Skeletal muscle satellite cell (primary cell): ENCODE measurements around the gene RAB1B. TPM values are rescaled to one million over a fixed set of nuclear protein-coding genes. Genes with fewer than 3 reads are reported as not detected.

Source experiments
- H3K27me3 ChIP-seq: 2 replicates; pipeline ENCODE4 v1.7.0; 2013; ENCODE audit warnings: low read length; ENCODE audit not compliant: control insufficient read depth, insufficient read depth
- H3K36me3 ChIP-seq: 2 replicates; pipeline ENCODE4 v1.7.0; 2013; ENCODE audit warnings: mild to moderate bottlenecking, control low read depth, low read length; ENCODE audit not compliant: insufficient read depth
- H3K4me1 ChIP-seq: 2 replicates; pipeline ENCODE4 v1.7.0; 2013; ENCODE audit warnings: low read length; ENCODE audit not compliant: control insufficient read depth, insufficient read depth
- H3K4me2 ChIP-seq: 2 replicates; pipeline ENCODE4 v1.7.0; 2013; ENCODE audit warnings: mild to moderate bottlenecking, low read length
- H3K4me3 ChIP-seq: 2 replicates; pipeline ENCODE4 v1.7.0; 2013; ENCODE audit warnings: low read length
- H3K9ac ChIP-seq: 2 replicates; pipeline ENCODE4 v1.7.0; 2013; ENCODE audit warnings: mild to moderate bottlenecking, low read depth, low read length, moderate library complexity
- H3K9me3 ChIP-seq: replicated peaks from 2 replicates; pipeline ENCODE4 v1.7.0; 2013; ENCODE audit warnings: mild to moderate bottlenecking, control low read depth, low read length
- total RNA-seq: library from RNA; depleted of rRNA; stranded (reverse); fragments of >200 nt; gene quantifications from 2 replicates; pipeline ENCODE4 v1.2.3, GENCODE V29; 2012; rRNA removed

RAB1B gene
- total RNA-seq: 77.3 and 92.0 TPM in 2 replicates

GRCh38 chr11:66268244-66268951 is at the start of gene RAB1B:
Gene RAB1B, plus strand, starts transcription at chr11:66268639. Its CDS starts 41 bp downstream, at chr11:66268680.
- no peaks in the 10 kb centered on the region for H3K9me3 ChIP-seq
- H3K9ac ChIP-seq: peak within 1 kb of the TSS; percentile 98
- peak within 1 kb of the TSS; percentile 97 for H3K4me3 ChIP-seq
- H3K4me2 ChIP-seq: peak within 1 kb of the TSS; percentile 96
- H3K4me1 ChIP-seq: peaks cover 22% of the 10 kb centered on the region
- peaks cover 56% of the 10 kb centered on the region for H3K36me3 ChIP-seq
- no peaks in the 10 kb centered on the region for H3K27me3 ChIP-seq

DNA sequence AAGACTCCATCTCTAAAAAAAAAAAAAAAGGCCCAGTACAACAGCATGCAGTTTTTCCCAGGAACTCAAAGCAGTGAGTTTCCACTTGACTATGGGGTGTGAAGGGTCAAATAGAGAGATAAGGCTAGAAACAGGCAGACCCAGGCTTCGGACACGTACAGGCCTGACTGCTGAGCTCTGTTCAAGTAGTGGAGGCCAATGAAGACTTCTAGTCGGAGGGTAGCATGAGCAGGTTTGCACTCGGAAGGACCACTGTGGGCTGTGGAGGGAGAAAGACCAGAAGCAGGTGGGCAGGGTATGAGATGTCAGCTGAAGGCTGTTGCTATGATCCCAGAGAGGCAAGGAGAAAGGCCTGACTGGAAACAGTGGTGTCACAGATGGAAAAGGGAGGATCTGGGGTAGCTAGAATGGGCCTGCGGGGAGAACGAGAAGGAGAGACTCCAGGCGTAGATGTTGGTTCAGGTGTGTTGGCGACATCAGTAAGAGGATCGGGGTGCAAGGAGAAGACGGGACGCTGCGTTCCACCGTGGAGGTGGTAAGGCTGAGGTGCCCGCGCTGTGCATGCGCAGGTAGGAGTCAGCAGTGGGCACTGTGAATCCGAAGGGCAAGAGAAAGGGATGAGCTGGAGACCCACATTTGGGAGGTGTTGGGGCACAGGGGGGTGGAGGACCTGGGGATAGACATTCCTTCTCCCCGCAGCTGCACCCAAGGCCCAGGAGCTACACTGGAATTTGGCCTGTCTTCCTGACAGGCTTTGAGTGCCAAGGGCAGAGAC is 49.4 kb upstream of the RAB1B start:
- Histone ChIP-seq H3K9ac (no peak overlapping the region), H3K27me3 (no peaks in the 10 kb centered on the region), H3K4me1 (no peaks in the 10 kb centered on the region), H3K9me3 (no peaks in the 10 kb centered on the region), H3K36me3 (peaks cover 52% of the 10 kb centered on the region), H3K4me3 (no peak overlapping the region), H3K4me2 (no peak overlapping the region)

- no peak overlapping the region for H3K4me2 ChIP-seq
- H3K36me3 ChIP-seq: peaks cover 62% of the 10 kb centered on the region
- H3K4me3 ChIP-seq: no peak overlapping the region
- H3K4me1 ChIP-seq: no peaks in the 10 kb centered on the region
- no peaks in the 10 kb centered on the region for H3K9me3 ChIP-seq
- no peak overlapping the region for H3K9ac ChIP-seq
- no peaks in the 10 kb centered on the region for H3K27me3 ChIP-seq
Observed at GRCh38 chr11:66219846-66220565, 48.4 kb upstream of the RAB1B start.

DNA sequence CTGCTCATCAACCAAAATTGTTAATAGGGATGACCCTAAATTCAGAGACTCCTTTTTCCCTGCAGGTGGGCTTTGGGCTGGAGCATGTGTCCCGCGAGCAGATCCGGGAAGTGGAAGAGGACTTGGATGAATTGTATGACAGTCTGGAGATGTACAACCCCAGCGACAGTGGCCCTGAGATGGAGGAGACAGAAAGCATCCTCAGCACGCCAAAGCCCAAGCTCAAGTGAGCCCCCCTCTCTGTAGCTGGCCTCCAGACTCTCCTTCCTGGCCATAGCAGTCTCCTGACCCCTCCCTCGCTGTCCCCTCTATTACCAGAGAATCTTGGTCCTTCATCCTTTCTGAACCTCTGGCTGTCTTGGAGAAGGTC is 47.9 kb upstream of the RAB1B start:
- Histone ChIP-seq H3K4me1 (no peaks in the 10 kb centered on the region), H3K36me3 (peaks cover 64% of the 10 kb centered on the region), H3K9ac (no peak overlapping the region), H3K27me3 (no peaks in the 10 kb centered on the region), H3K4me3 (no peak overlapping the region), H3K9me3 (no peaks in the 10 kb centered on the region), H3K4me2 (no peak overlapping the region)

GRCh38 chr11:66221012-66221411 is 47.4 kb upstream of the RAB1B start:
- Histone ChIP-seq H3K4me2 (no peak overlapping the region), H3K9me3 (no peaks in the 10 kb centered on the region), H3K4me1 (peaks cover 2% of the 10 kb centered on the region), H3K27me3 (no peaks in the 10 kb centered on the region), H3K36me3 (peaks cover 62% of the 10 kb centered on the region), H3K4me3 (no peak overlapping the region), H3K9ac (no peak overlapping the region)

GRCh38 chr11:66221726-66222236 is 46.7 kb upstream of the RAB1B start:
- peaks cover 55% of the 10 kb centered on the region for H3K36me3 ChIP-seq

DNA sequence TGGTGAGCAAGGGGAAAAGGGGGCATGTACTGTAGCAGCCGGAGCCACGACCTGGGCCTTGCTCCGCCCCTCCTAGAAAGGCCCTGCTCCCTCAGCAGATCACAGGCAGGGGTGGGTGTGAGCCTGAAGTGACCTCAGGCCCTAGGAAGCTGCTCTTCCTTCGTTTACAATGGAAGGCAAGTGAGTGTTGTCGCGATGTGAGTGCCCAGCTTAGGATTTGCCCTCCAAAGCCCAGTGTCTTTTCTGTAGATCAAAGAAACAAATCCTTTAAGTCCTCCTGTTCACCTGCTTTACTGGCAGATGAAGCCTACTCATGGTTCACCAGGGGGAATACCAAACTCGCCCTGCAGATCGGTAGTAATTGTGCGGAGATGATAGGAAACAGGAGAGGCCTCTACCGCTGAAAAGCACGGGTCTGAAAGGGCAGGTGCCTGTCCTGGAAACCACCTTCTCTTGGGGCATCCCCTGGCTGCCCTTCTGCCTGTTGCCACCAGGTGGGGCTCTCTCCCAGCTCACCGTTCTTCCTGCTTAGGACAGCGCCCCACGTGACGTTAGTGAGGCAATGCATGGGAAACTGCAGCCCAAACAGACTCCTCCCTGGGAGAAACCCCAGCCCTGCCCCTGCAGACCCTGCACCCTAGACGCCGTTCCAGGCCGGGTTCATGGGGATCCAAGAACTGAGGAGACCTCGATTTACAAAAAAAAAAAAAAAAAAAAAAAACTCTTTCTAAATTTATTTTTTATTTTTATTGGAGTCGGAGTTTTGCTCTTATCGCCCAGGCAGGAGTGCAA is 45.9 kb upstream of the RAB1B start:
- H3K4me1 ChIP-seq: peaks cover 11% of the 10 kb centered on the region
- H3K4me2 ChIP-seq: no peak overlapping the region
- H3K9ac ChIP-seq: no peak overlapping the region
- no peak overlapping the region for H3K4me3 ChIP-seq
- no peaks in the 10 kb centered on the region for H3K9me3 ChIP-seq
- H3K27me3 ChIP-seq: no peaks in the 10 kb centered on the region
- H3K36me3 ChIP-seq: peaks cover 49% of the 10 kb centered on the region

More at GRCh38 chr11:66221726-66222236, 46.7 kb upstream of the RAB1B start:
- Histone ChIP-seq H3K4me3 (no peak overlapping the region), H3K27me3 (no peaks in the 10 kb centered on the region), H3K4me2 (no peak overlapping the region), H3K9ac (no peak overlapping the region), H3K4me1 (peaks cover 9% of the 10 kb centered on the region), H3K9me3 (no peaks in the 10 kb centered on the region)

GRCh38 chr11:66224226-66224855 is 44.1 kb upstream of the RAB1B start:
- Histone ChIP-seq H3K4me2 (no peak overlapping the region), H3K36me3 (peaks cover 44% of the 10 kb centered on the region), H3K4me3 (no peak overlapping the region), H3K4me1 (peaks cover 11% of the 10 kb centered on the region), H3K9me3 (no peaks in the 10 kb centered on the region), H3K9ac (no peak overlapping the region), H3K27me3 (no peaks in the 10 kb centered on the region)

DNA sequence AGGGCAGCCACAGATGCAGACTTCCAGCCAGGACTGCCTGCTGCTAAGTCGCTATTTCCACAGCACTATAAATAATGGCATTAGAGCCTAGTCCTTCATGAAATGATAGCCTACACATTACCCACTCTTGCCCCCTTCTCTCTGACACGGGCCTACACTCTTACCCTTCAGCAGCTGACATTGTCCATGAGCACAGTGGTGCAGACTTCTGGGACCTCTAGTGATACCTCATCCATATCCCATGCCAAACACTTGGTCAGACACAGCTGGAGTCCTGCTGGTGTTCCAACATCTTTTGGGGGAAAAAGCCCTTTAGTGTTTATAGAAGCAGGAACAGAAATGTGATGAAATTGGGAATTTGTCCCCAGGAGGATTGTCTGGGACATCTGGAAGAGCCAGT is 43.4 kb upstream of the RAB1B start:
- H3K27me3 ChIP-seq: no peaks in the 10 kb centered on the region
- no peak overlapping the region for H3K4me2 ChIP-seq
- H3K36me3 ChIP-seq: peaks cover 37% of the 10 kb centered on the region
- H3K9ac ChIP-seq: no peak overlapping the region
- no peak overlapping the region for H3K4me3 ChIP-seq
- no peaks in the 10 kb centered on the region for H3K9me3 ChIP-seq
- peaks cover 11% of the 10 kb centered on the region for H3K4me1 ChIP-seq

GRCh38 chr11:66226101-66226500 is 42.3 kb upstream of the RAB1B start:
- Histone ChIP-seq H3K9ac (no peak overlapping the region), H3K4me2 (no peak overlapping the region), H3K36me3 (peaks cover 34% of the 10 kb centered on the region)

More at GRCh38 chr11:66226101-66226500, 42.3 kb upstream of the RAB1B start:
- Histone ChIP-seq H3K9me3 (no peaks in the 10 kb centered on the region), H3K4me3 (no peak overlapping the region), H3K27me3 (no peaks in the 10 kb centered on the region), H3K4me1 (peaks cover 11% of the 10 kb centered on the region)
